T-cell (primary cell): Measurements from ENCODE around the gene ZNF658. TPM values are rescaled to one million over a fixed set of nuclear protein-coding genes. Genes with fewer than 3 reads are reported as not detected.
"Not testable (repeated sequence)": the region's sequence is repeated elsewhere in the genome, so short reads cannot be mapped to it uniquely, and the experiment has no call there.

Source experiments
- ATAC-seq, 4 experiments: fragments of 200-7000 bp in 3 of 4; fragments of 150-1000 bp in 1 of 4; cut with Tn5 transposase; replicated peaks in 1 of 4; 1 replicate in 3 of 4; 2 replicates in 1 of 4; pipeline ENCODE4 v1.10.0; 2021; ENCODE audit warnings: moderate library complexity in 3 of 4, mild to moderate bottlenecking in 2 of 4, moderate number of reproducible peaks in 1 of 4
- CTCF ChIA-PET, 2 donors: fragments of 300-600 bp; sonication (Branson Sonifier 250); formaldehyde crosslinking; loops; one replicate each; lab custom pipeline; 2022; ENCODE audit warnings: antibody characterized with exemption in 2 of 2; lab: Charles Lee
- POLR2A ChIA-PET, 2 donors: fragments of 300-600 bp; sonication (Branson Sonifier 250); formaldehyde crosslinking; loops; one replicate each; lab custom pipeline; 2022; ENCODE audit warnings: antibody characterized with exemption in 2 of 2; lab: Charles Lee
- DNase-seq, 35 experiments: peaks; one replicate each; pipeline versions ENCODE4 v3.0.0 to v3.0.0-alpha.2; 2013 to 2023
- H3K27ac ChIP-seq: one replicate; pipeline ENCODE4 v1.5.1; 2013; ENCODE audit warnings: low read length
- H3K27me3 ChIP-seq, 2 experiments: replicated peaks in 1 of 2; 1 replicate in 1 of 2; 2 replicates in 1 of 2; pipeline versions ENCODE4 v1.6.1 to v1.7.0; 2013; ENCODE audit warnings: low read length in 1 of 2, mixed read lengths in 1 of 2; ENCODE audit not compliant: control insufficient read depth in 2 of 2, insufficient read depth in 2 of 2; ENCODE audit errors: extremely low read depth in 1 of 2
- H3K36me3 ChIP-seq, 2 donors: 1 replicate in 1 of 2; 2 replicates in 1 of 2; pipeline versions ENCODE4 v1.6.1 to v1.7.0; 2013; ENCODE audit warnings: low read length in 1 of 2; ENCODE audit not compliant: control insufficient read depth in 2 of 2, insufficient read depth in 1 of 2; ENCODE audit errors: extremely low read depth in 1 of 2
- H3K4me1 ChIP-seq, 2 experiments: 1 replicate in 1 of 2; 2 replicates in 1 of 2; pipeline versions ENCODE4 v1.6.1 to v1.7.0; 2013; ENCODE audit warnings: low read length in 2 of 2, mixed read lengths in 1 of 2; ENCODE audit not compliant: insufficient read depth in 2 of 2, control insufficient read depth in 1 of 2; ENCODE audit errors: extremely low read depth in 1 of 2
- H3K4me3 ChIP-seq, 2 donors: 1 replicate in 1 of 2; 2 replicates in 1 of 2; pipeline versions ENCODE4 v1.5.1 to v1.7.0; 2013; ENCODE audit warnings: mild to moderate bottlenecking in 2 of 2, low read length in 1 of 2, moderate library complexity in 1 of 2; ENCODE audit not compliant: control insufficient read depth in 1 of 2; ENCODE audit errors: extremely low read depth in 1 of 2
- H3K9me3 ChIP-seq: 2 replicates; pipeline ENCODE4 v1.7.0; 2013
- H3K27ac Mint-ChIP-seq, 2 donors: one replicate each; pipeline ENCODE4 v1.8.0; 2020 to 2021; ENCODE audit warnings: mild to moderate bottlenecking in 2 of 2, mixed read lengths in 2 of 2
- H3K27me3 Mint-ChIP-seq, 2 donors: one replicate each; pipeline ENCODE4 v1.8.0; 2021 to 2022; ENCODE audit warnings: mixed read lengths in 2 of 2
- H3K36me3 Mint-ChIP-seq: one replicate; pipeline ENCODE4 v1.8.0; 2021; ENCODE audit warnings: mixed read lengths
- H3K4me1 Mint-ChIP-seq, 3 donors: one replicate each; pipeline ENCODE4 v1.8.0; 2020 to 2022; ENCODE audit warnings: mixed read lengths in 3 of 3, mild to moderate bottlenecking in 1 of 3
- H3K4me3 Mint-ChIP-seq, 3 donors: one replicate each; pipeline ENCODE4 v1.8.0; 2020 to 2022; ENCODE audit warnings: mild to moderate bottlenecking in 3 of 3, mixed read lengths in 3 of 3, moderate library complexity in 3 of 3
- H3K9me3 Mint-ChIP-seq, 3 donors: one replicate each; pipeline ENCODE4 v1.8.0; 2020 to 2022; ENCODE audit warnings: mixed read lengths in 3 of 3
- WGBS: methylation state at CpG from one replicate; pipeline ENCODE4 v1.1.5; 2013; ENCODE audit warnings: missing lambda C conversion rate; ENCODE audit not compliant: insufficient coverage; 5-methylcytosine and 5-hydroxymethylcytosine counted together
- total RNA-seq, 35 experiments: library from RNA in 6 of 35; stranded (reverse) in 6 of 35; fragments of 120-200 nt in 1 of 35; gene quantifications; one replicate each; pipeline versions ENCODE4 v1.2.1 to v1.2.4 and lab custom pipeline; 2013 to 2026

Gene ZNF658
- total RNA-seq (1 to 10 TPM; 1.6 to 8.3 (median 4.5) TPM), total RNA-seq (lab: John Stamatoyannopoulos, UW) (0.93 to 14.7 (median 4.0) reads per million in 29 experiments)
- total RNA-seq (2013) = 6.7 TPM

GRCh38 chr9:66900490-66901131 lies at the start of gene ZNF658:
TSS of gene ZNF658 (plus strand) at chr9:66900725. CDS start at chr9:66903562, 2,837 bp downstream.
- H3K36me3 ChIP-seq, POLR2A ChIA-PET, H3K4me1 ChIP-seq, CTCF ChIA-PET, H3K4me1 Mint-ChIP-seq, H3K9me3 ChIP-seq, H3K9me3 Mint-ChIP-seq, H3K27ac ChIP-seq, H3K36me3 Mint-ChIP-seq, H3K27me3 Mint-ChIP-seq, H3K27me3 ChIP-seq: not testable (repeated sequence)
- ATAC-seq (peak; percentile 90 to 97 (median 94)), DNase-seq (peak; percentile 4 to 68 (median 30))
- peak within 1 kb of the TSS; percentile 83 to 92 for H3K27ac Mint-ChIP-seq
- 5% methylated on average over 9 of the region's 46 CpGs for WGBS
- H3K4me3 ChIP-seq = peak within 1 kb of the TSS; percentile 45 to 64
- H3K4me3 Mint-ChIP-seq = peak within 1 kb of the TSS; percentile 80 to 96 (median 93)

GRCh38 chr9:66861732-66862131 lies 38.8 kb upstream of the ZNF658 start:
- ATAC-seq, H3K4me1 ChIP-seq, H3K4me3 Mint-ChIP-seq, H3K4me1 Mint-ChIP-seq, POLR2A ChIA-PET, H3K9me3 ChIP-seq, CTCF ChIA-PET, H3K27ac Mint-ChIP-seq, H3K9me3 Mint-ChIP-seq, H3K27me3 ChIP-seq, DNase-seq, H3K4me3 ChIP-seq, H3K36me3 ChIP-seq, H3K27ac ChIP-seq, H3K27me3 Mint-ChIP-seq, H3K36me3 Mint-ChIP-seq: not testable (repeated sequence)
- no CpG with 5 or more reads among the region's 4 CpGs for WGBS

GRCh38 chr9:66868660-66869059 lies 31.9 kb upstream of the ZNF658 start:
- no CpG with 5 or more reads among the region's 3 CpGs for WGBS
- H3K9me3 Mint-ChIP-seq, CTCF ChIA-PET, H3K4me1 ChIP-seq, H3K27ac ChIP-seq, H3K27me3 ChIP-seq, H3K4me1 Mint-ChIP-seq, H3K27ac Mint-ChIP-seq, H3K4me3 ChIP-seq, H3K36me3 ChIP-seq, H3K4me3 Mint-ChIP-seq, H3K9me3 ChIP-seq, DNase-seq, ATAC-seq, H3K27me3 Mint-ChIP-seq, POLR2A ChIA-PET, H3K36me3 Mint-ChIP-seq: not testable (repeated sequence)

GRCh38 chr9:66880605-66881004 lies 19.9 kb upstream of the ZNF658 start:
- H3K36me3 ChIP-seq, H3K27ac Mint-ChIP-seq, H3K9me3 Mint-ChIP-seq, H3K4me1 Mint-ChIP-seq, H3K36me3 Mint-ChIP-seq, ATAC-seq, POLR2A ChIA-PET, DNase-seq, H3K27me3 ChIP-seq, H3K27me3 Mint-ChIP-seq, H3K4me3 Mint-ChIP-seq, H3K4me3 ChIP-seq, CTCF ChIA-PET, H3K4me1 ChIP-seq, H3K9me3 ChIP-seq, H3K27ac ChIP-seq: not testable (repeated sequence)
- WGBS = no CpG with 5 or more reads among the region's 3 CpGs

GRCh38 chr9:66881847-66882246 lies 18.7 kb upstream of the ZNF658 start:
- H3K4me3 ChIP-seq, H3K9me3 ChIP-seq, H3K4me3 Mint-ChIP-seq, H3K36me3 ChIP-seq, H3K27ac Mint-ChIP-seq, DNase-seq, H3K4me1 Mint-ChIP-seq, POLR2A ChIA-PET, H3K27me3 ChIP-seq, H3K4me1 ChIP-seq, H3K36me3 Mint-ChIP-seq, H3K27me3 Mint-ChIP-seq, H3K27ac ChIP-seq, H3K9me3 Mint-ChIP-seq, ATAC-seq, CTCF ChIA-PET: not testable (repeated sequence)
- WGBS = no CpG with 5 or more reads among the region's 3 CpGs

GRCh38 chr9:66890334-66890733 lies 10.2 kb upstream of the ZNF658 start:
- POLR2A ChIA-PET, H3K27me3 ChIP-seq, H3K36me3 Mint-ChIP-seq, H3K36me3 ChIP-seq, H3K4me1 Mint-ChIP-seq, H3K4me3 Mint-ChIP-seq, H3K27ac ChIP-seq, H3K27me3 Mint-ChIP-seq, H3K9me3 Mint-ChIP-seq, ATAC-seq, CTCF ChIA-PET, H3K4me3 ChIP-seq, DNase-seq, H3K4me1 ChIP-seq, H3K27ac Mint-ChIP-seq, H3K9me3 ChIP-seq: not testable (repeated sequence)
- WGBS = no CpG with 5 or more reads among the region's 1 CpG

- H3K4me1 Mint-ChIP-seq, POLR2A ChIA-PET, H3K4me1 ChIP-seq, H3K36me3 ChIP-seq, H3K27me3 Mint-ChIP-seq, H3K27ac ChIP-seq, H3K36me3 Mint-ChIP-seq, H3K9me3 Mint-ChIP-seq, H3K27me3 ChIP-seq, H3K9me3 ChIP-seq, CTCF ChIA-PET, DNase-seq: not testable (repeated sequence)
- peak overlapping the region; percentile 80 to 96 (median 93) for H3K4me3 Mint-ChIP-seq
- ATAC-seq = peak in 1 of 4 experiments; percentile 9
- 0% methylated on average over 2 of the region's 8 CpGs for WGBS
- peak overlapping the region in 1 of 2 donors; percentile 34 for H3K27ac Mint-ChIP-seq
- peak overlapping the region; percentile 44 to 45 for H3K4me3 ChIP-seq
Observed at GRCh38 chr9:66901141-66901540, 616 bp downstream of the ZNF658 start.
